Measurements from ENCODE around the gene PFN2. TPM values are rescaled to one million over a fixed set of nuclear protein-coding genes. Genes with fewer than 3 reads are reported as not detected.
"Not testable (repeated sequence)": the region's sequence is repeated elsewhere in the genome, so short reads cannot be mapped to it uniquely, and the experiment has no call there.

The PFN2 gene
- total RNA-seq, 4 donors from 2014 or later, result 96.1 to 114 (median 111) TPM

- Histone ChIP-seq H3K27me3 (no peaks in the 10 kb centered on the region), H3K36me3 (no peaks in the 10 kb centered on the region), H3K4me3 (replicated peaks in 1 of 3) (no peak overlapping the region), H3K9me3 (no peaks in the 10 kb centered on the region), H3K4me1 (no peaks in the 10 kb centered on the region), H3K27ac (no peak overlapping the region)
- no peak for DNase-seq
- WGBS, 2 donors, result 93 to 96% methylated on average over 2 of the region's 2 CpGs
- TF ChIP-seq POLR2A (IDR thresholded peaks at IDR 0.05), result no peak
- no peak for TF ChIP-seq CTCF (IDR thresholded peaks at IDR 0.05)
- intact Hi-C loops (cut with DNase I), result no loop called here
Measured at GRCh38 chr3:149949181-149949580, 21.5 kb downstream of the PFN2 start.

- WGBS, 2 donors, result 95 to 99% methylated on average over 7 of the region's 7 CpGs
- H3K36me3 ChIP-seq, result no peaks in the 10 kb centered on the region
- H3K9me3 ChIP-seq, result no peaks in the 10 kb centered on the region
- no peak for DNase-seq
- intact Hi-C loops (cut with DNase I), result no loop called here
- H3K27me3 ChIP-seq, result no peaks in the 10 kb centered on the region
- no peak overlapping the region for H3K4me3 ChIP-seq (replicated peaks in 1 of 3)
- H3K4me1 ChIP-seq, result no peaks in the 10 kb centered on the region
- TF ChIP-seq POLR2A (IDR thresholded peaks at IDR 0.05) (no peak), CTCF (IDR thresholded peaks at IDR 0.05) (no peak)
- H3K27ac ChIP-seq, result no peak overlapping the region
Measured at GRCh38 chr3:149947231-149947630, 23.5 kb downstream of the PFN2 start.

GRCh38 chr3:149943966-149944365 lies 26.7 kb downstream of the PFN2 start:
- H3K27me3 ChIP-seq; DNase-seq; H3K4me3 ChIP-seq (replicated peaks in 1 of 3); H3K9me3 ChIP-seq; H3K4me1 ChIP-seq; H3K36me3 ChIP-seq; H3K27ac ChIP-seq; intact Hi-C loops (cut with DNase I): not testable (repeated sequence)
- 96 to 99% methylated on average over 3 of the region's 3 CpGs for WGBS, 2 donors

GRCh38 chr3:149942409-149942808 lies 28.3 kb downstream of the PFN2 start:
- intact Hi-C loops (cut with DNase I), result no loop called here
- no peak overlapping the region for H3K27ac ChIP-seq

GRCh38 chr3:149941946-149942345 lies 28.7 kb downstream of the PFN2 start:
- Histone ChIP-seq H3K4me3 (replicated peaks in 1 of 3) (no peak overlapping the region), H3K9me3 (no peaks in the 10 kb centered on the region), H3K36me3 (no peaks in the 10 kb centered on the region), H3K27me3 (no peaks in the 10 kb centered on the region), H3K4me1 (peaks cover 2 to 7% of the 10 kb centered on the region in 2 donors), H3K27ac (no peak overlapping the region)
- intact Hi-C loops (cut with DNase I), result no loop called here
- no peak for TF ChIP-seq CTCF (IDR thresholded peaks at IDR 0.05)
- TF ChIP-seq POLR2A (IDR thresholded peaks at IDR 0.05), result no peak
- DNase-seq, result no peak
- 75 to 87% methylated on average over 1 of the region's 1 CpG for WGBS, 2 donors

More at GRCh38 chr3:149942409-149942808, 28.3 kb downstream of the PFN2 start:
- Histone ChIP-seq H3K27me3 (no peaks in the 10 kb centered on the region), H3K9me3 (no peaks in the 10 kb centered on the region), H3K4me1 (peaks cover 0 to 7% of the 10 kb centered on the region in 2 donors), H3K36me3 (no peaks in the 10 kb centered on the region), H3K4me3 (replicated peaks in 1 of 3) (no peak overlapping the region)
- DNase-seq, result no peak
- TF ChIP-seq CTCF (IDR thresholded peaks at IDR 0.05) (no peak), POLR2A (IDR thresholded peaks at IDR 0.05) (no peak)

GRCh38 chr3:149941186-149941585 lies 29.5 kb downstream of the PFN2 start:
- no peak for DNase-seq
- Histone ChIP-seq H3K27me3 (no peaks in the 10 kb centered on the region), H3K4me1 (peaks cover 7 to 8% of the 10 kb centered on the region in 2 donors), H3K36me3 (no peaks in the 10 kb centered on the region), H3K4me3 (replicated peaks in 1 of 3) (no peak overlapping the region), H3K9me3 (no peaks in the 10 kb centered on the region), H3K27ac (no peak overlapping the region)
- intact Hi-C loops (cut with DNase I), result no loop called here
- 94 to 96% methylated on average over 2 of the region's 2 CpGs for WGBS, 2 donors
- no peak for TF ChIP-seq CTCF (IDR thresholded peaks at IDR 0.05)
- TF ChIP-seq POLR2A (IDR thresholded peaks at IDR 0.05), result no peak

GRCh38 chr3:149938392-149939055 lies 32.2 kb downstream of the PFN2 start:
- H3K27ac ChIP-seq; H3K36me3 ChIP-seq; H3K9me3 ChIP-seq; DNase-seq; intact Hi-C loops (cut with DNase I); H3K27me3 ChIP-seq; H3K4me1 ChIP-seq; H3K4me3 ChIP-seq (replicated peaks in 1 of 3): not testable (repeated sequence)
- WGBS, 2 donors, result 91 to 95% methylated on average over 3 of the region's 3 CpGs
